Measurements from ENCODE around the gene CD109.

The CD109 gene

DNA sequence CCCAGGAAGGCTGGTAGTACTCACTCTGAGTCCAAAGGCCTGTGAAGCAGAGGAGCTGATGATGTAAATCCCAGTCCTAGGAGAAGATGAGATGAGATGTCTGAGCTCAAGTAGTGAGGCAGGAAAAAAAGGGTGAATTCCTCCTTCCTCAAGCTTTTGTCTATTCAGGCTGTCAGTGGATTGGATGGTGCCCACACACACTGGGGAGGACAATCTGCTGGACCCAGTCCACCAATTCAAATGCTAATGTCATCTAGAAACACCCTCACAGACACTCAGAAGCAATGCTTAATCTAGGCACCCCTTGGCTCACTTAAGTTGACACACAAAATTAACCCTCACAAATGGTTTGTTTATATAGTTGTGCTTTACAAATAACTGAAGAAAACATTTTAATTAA is 94.6 kb downstream of the CD109 start:
- TF ChIP-seq CTCF (IDR thresholded peaks at IDR 0.05): no peak

DNA sequence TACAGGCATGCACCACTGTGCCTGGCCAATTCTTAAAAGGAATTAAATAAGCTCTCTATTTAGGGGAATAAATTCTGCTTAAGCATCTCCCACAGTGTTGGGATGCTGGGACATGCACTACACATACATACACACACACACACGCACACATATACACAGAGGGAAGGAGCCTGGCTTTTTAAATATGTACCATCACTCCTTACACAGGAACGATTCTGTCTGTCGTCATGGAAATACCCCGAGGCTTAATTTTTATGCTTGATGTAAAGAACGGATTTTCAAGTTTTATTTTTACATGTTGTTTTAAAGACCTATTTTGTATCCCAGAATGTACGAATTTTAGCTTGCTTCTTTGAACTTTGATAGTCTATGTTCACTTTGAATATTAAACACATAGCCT is 95.3 kb downstream of the CD109 start:
- TF ChIP-seq CTCF (IDR thresholded peaks at IDR 0.05): no peak

DNA sequence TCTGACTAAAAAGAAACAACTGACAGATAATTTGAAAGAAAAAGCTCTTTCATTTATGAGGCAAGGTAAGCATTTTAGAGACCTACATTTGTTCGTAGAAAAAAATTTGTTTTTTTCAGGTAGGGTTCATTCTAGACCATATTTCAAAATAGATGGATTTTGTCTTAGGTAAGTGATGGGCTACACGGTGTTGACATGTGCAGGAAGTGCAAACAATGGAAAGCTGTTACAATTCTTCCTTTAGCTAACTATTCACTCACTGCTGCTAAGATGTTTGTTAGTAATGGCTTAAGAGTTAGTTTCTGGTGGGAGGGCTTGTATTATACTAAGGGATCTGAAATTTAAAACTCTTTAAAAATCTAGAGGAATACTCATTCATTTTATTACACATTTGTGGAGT is 96.7 kb downstream of the CD109 start:
- no peak for TF ChIP-seq CTCF (IDR thresholded peaks at IDR 0.05)

DNA sequence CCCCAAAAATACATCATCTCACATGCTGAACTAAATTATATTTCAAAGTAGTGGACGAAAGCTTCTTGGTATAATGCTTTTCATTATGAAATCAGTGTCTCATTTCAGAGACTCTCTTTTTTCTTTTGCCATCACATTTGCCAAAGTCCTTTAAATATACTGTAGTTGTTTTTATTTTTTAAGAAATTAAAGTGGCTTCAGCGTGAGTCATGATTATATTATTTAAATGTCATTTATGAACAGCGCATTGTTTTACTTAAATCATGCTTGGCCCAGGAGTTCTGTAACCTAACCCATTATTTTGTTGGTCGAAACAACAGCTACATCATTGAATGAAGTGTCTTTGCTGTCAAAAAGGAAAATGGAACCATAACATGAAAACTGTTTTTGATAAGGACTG is 100.9 kb downstream of the CD109 start:
- no peak for TF ChIP-seq CTCF (IDR thresholded peaks at IDR 0.05)

GRCh38 chr6:73797861-73798260 is 101.9 kb downstream of the CD109 start:
- no peak for TF ChIP-seq CTCF (IDR thresholded peaks at IDR 0.05)

GRCh38 chr6:73798592-73798991 is 102.6 kb downstream of the CD109 start:
- TF ChIP-seq CTCF (IDR thresholded peaks at IDR 0.05): no peak

- TF ChIP-seq CTCF (IDR thresholded peaks at IDR 0.05): no peak
Measured at GRCh38 chr6:73800997-73801396, 105.0 kb downstream of the CD109 start.

GRCh38 chr6:73801652-73802268 is 105.8 kb downstream of the CD109 start:
- no peak for TF ChIP-seq CTCF (IDR thresholded peaks at IDR 0.05)
